ACHN (cell line): ENCODE results near the gene TBL1XR1.
A peak's percentile ranks its signal among the peaks of the same experiment; 100 is the strongest.

Experiments
- DNase-seq: peaks from one replicate; pipeline ENCODE4 v3.0.0-alpha.2; 2015
- in situ Hi-C: cut with HindIII; loops from 2 replicates; pipeline ENCODE4 v1.10.0; 2017; ENCODE audit warnings: low sequenced_read_pairs, low pct_ligation_motif_present, low pct_unique_long_range_greater_than_20kb

The TBL1XR1 gene

GRCh38 chr3:177131927-177132636 lies 65.2 kb downstream of the TBL1XR1 start:
- DNase-seq: no peak
- in situ Hi-C loops: no loop called here

- no peak for DNase-seq
- in situ Hi-C loops: no loop called here
Observed at GRCh38 chr3:177127008-177127407, 70.3 kb downstream of the TBL1XR1 start.

DNA sequence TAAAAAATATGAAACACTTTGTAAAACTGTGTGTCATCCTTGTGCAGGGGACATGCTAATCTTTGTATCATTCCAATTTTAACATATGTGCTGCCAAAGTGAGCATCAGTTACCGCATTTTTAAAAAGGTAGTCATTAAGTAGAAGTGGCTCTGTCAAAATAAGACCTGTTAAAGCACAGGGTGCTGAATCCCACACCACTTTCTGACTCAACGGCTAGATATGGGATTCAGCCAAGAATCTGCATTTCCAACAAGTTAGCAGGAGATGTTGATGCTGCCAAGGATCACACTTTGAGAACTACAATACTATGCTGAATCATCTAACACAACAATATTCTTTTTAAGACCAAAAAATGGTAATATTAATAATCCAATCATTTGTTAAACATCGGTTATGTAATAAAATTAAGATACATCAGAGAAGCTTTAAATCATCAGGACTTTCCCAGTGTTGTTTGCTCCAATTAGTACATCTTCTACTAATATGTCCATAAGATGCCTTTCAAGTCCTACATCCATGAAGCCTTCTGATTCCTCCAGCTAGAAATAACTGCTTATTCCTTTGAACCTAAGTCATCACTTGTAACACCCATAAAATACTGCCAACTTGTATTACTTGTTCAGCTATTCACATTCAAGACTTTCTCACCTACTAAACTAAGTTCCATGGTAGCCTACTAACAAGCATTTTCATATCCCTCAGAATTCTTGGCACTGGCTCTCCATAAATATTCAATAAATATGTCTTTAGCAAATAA lies 71.1 kb downstream of the TBL1XR1 start:
- in situ Hi-C loops: no loop called here
- DNase-seq: peak; percentile 63

- no peak for DNase-seq
- in situ Hi-C loops: no loop called here
Observed at GRCh38 chr3:177124882-177125281, 72.4 kb downstream of the TBL1XR1 start.

GRCh38 chr3:177123822-177124221 lies 73.5 kb downstream of the TBL1XR1 start:
- in situ Hi-C loops: no loop called here

GRCh38 chr3:177122183-177122856 lies 75.0 kb downstream of the TBL1XR1 start:
- in situ Hi-C loops: no loop called here
- DNase-seq: peak; percentile 58

More at GRCh38 chr3:177123822-177124221, 73.5 kb downstream of the TBL1XR1 start:
- no peak for DNase-seq

- in situ Hi-C loops: no loop called here
- no peak for DNase-seq
Observed at GRCh38 chr3:177119829-177120228, 77.5 kb downstream of the TBL1XR1 start.

DNA sequence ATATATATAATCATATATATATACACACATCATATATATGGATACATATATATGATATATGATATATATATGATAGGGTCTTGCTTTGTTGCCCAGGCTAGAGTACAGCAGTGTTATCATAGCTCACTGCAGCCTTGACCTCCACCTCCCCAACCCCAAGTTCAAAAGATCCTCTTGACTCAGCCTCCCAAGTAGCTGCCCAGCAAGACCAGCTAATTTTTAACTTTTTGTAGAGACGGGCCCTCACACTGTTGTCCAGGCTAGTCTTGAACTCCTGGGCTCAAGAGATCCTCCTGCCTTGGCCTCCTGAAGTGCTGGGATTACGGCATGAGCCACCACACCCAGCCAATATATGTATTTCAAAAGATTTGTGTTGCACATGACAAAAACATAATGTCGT lies 83.0 kb downstream of the TBL1XR1 start:
- in situ Hi-C loops: no loop called here

GRCh38 chr3:177111541-177111949 lies 85.7 kb downstream of the TBL1XR1 start:
- peak; percentile 23 for DNase-seq
- in situ Hi-C loops: no loop called here

More for the DNA sequence above, 83.0 kb downstream of the TBL1XR1 start:
- no peak for DNase-seq

- no peak for DNase-seq
- in situ Hi-C loops: no loop called here
Observed at GRCh38 chr3:177110895-177111294, 86.4 kb downstream of the TBL1XR1 start.

- DNase-seq: no peak
- in situ Hi-C loops: no loop called here
Observed at GRCh38 chr3:177110386-177110785, 86.9 kb downstream of the TBL1XR1 start.

DNA sequence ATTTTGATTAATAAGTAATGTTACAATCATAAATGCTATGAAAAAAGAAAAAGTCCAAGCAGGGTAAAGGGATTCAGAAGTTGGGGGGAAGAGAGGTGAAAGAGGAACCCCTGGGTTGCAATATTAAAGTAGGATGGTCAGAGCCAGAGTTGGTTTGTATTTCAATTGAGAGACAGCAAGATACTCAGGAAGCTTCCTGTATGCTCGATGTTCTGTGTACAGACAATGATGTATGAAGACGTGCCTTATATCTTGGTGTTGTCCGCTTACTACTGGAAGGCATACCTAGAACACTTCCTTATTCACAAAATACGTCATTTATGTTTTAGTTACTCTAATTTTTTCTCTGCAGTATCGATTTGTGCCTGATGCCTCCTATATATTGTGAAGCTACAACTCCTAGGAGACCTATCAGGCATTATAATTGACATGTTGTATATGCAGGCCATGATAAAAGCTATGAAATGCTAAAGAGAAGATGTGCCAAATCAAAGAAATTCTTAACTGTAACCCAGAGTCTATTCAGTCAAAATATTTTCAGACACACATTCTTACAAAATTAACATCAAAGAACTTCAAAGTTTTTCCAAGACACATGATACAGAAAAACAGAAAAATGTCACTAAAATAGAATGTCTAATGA lies 87.5 kb downstream of the TBL1XR1 start:
- DNase-seq: no peak

GRCh38 chr3:177108648-177109047 lies 88.6 kb downstream of the TBL1XR1 start:
- in situ Hi-C loops: no loop called here
- DNase-seq: no peak

More for the DNA sequence above, 87.5 kb downstream of the TBL1XR1 start:
- in situ Hi-C loops: no loop called here

- DNase-seq: no peak
- in situ Hi-C loops: no loop called here
Observed at GRCh38 chr3:177107461-177108239, 89.6 kb downstream of the TBL1XR1 start.

DNA sequence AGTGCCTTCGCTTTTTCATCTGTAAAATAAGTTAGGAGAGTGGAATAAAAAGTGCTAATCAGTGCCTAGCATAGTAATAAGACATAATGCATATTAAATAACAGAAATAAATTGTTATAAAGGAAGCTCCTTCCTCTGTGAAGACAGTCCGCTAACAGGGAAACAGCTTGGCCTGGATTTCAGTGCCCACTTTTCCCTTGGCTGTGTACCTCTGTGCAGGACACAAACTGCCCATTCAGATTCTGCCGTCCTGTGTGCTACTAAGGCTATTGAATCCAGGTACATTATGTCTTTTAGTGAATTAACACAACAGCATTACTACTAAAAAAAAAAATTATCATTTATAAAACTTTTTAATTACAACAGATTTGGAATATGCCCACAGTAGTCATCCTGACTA lies 90.7 kb downstream of the TBL1XR1 start:
- in situ Hi-C loops: no loop called here
- no peak for DNase-seq

DNA sequence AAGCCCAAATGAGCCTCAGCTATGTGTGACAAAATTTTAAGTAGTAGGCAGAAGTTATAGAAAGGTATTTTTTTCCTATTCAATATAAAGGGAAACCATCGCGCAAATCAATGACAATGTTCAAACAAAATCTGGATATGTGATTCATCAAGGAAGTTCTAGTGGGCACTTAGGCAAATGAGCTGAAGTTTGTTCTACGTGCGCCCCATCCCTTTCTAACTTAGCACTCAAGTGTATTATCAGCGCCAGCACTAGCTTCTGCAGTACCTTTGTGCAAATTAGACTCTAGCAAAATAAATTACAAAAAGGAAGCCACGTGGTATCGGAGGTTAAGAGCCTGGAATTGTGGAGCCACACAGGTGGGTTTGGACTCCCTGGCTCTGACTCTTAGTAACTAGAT lies 91.1 kb downstream of the TBL1XR1 start:
- no peak for DNase-seq

GRCh38 chr3:177105623-177106022 lies 91.7 kb downstream of the TBL1XR1 start:
- in situ Hi-C loops: no loop called here
- DNase-seq: no peak

More for the DNA sequence above, 91.1 kb downstream of the TBL1XR1 start:
- in situ Hi-C loops: no loop called here

DNA sequence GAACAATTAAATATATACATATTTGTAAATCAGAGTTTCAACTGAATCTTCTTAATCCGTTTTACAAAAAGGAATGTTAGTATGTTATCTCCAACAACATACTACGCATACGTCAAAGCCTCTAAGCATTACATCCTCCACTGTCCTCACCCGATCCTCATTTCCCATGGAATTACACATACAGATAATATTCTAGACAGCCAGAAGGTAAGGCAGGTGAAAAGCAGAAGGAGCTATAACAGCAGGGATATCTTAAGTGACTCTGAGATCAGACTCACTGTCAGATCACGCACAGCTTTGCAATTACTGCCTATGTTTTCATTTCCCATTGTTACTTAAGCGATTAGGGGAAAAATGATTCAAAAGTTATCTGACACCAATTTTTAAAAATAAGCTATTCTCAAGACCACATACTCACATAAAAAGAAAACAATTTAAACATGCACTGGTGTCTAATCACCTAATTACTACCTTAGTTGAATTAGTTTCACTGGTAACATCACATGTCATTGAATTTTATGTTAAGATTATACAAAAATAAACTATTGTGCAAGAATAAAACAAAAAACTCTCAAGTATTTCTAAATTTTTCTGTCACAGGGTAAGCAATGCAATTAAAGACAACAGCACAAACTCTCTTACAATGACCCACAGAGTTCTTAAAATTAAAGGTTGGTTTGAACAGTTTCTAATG lies 92.8 kb downstream of the TBL1XR1 start:
- in situ Hi-C loops: no loop called here
- no peak for DNase-seq
